Mesenchymal stem cell (in vitro differentiated cells and primary cell): Measurements from ENCODE around the gene FNDC8.
"Not testable (repeated sequence)": the region's sequence is repeated elsewhere in the genome, so short reads cannot be mapped to it uniquely, and the experiment has no call there.

Experiments
- DNase-seq: peaks from one replicate; pipeline ENCODE4 v3.0.0-alpha.2; 2013
- H2AFZ ChIP-seq: one replicate; pipeline ENCODE4 v1.6.1; 2013; ENCODE audit warnings: low read depth, mild to moderate bottlenecking, control low read depth, inconsistent platforms, low read length, moderate library complexity
- H2AK5ac ChIP-seq: 2 replicates; pipeline ENCODE4 v1.6.1; 2013; ENCODE audit warnings: low read length, moderate library complexity, mild to moderate bottlenecking, inconsistent platforms; ENCODE audit not compliant: severe bottlenecking
- H2BK120ac ChIP-seq: one replicate; pipeline ENCODE4 v1.6.1; 2013; ENCODE audit warnings: low read depth, mild to moderate bottlenecking, inconsistent platforms, low read length, moderate library complexity
- H2BK12ac ChIP-seq, 2 experiments: one replicate each; pipeline ENCODE4 v1.6.1; 2013; ENCODE audit warnings: inconsistent platforms in 2 of 2, low read length in 2 of 2, mild to moderate bottlenecking in 2 of 2, moderate library complexity in 2 of 2, control low read depth in 1 of 2
- H2BK15ac ChIP-seq: one replicate; pipeline ENCODE4 v1.6.1; 2013; ENCODE audit warnings: mild to moderate bottlenecking, low read depth, inconsistent platforms; ENCODE audit not compliant: poor library complexity, severe bottlenecking
- H2BK5ac ChIP-seq: 2 replicates; pipeline ENCODE4 v1.6.1; 2013; ENCODE audit warnings: low read depth, mild to moderate bottlenecking, low read length, control low read depth, inconsistent platforms; ENCODE audit not compliant: poor library complexity, severe bottlenecking
- H3K14ac ChIP-seq, 2 experiments: one replicate each; pipeline ENCODE4 v1.6.1; 2013; ENCODE audit warnings: inconsistent platforms in 2 of 2, low read length in 2 of 2, control low read depth in 1 of 2, mild to moderate bottlenecking in 1 of 2, moderate library complexity in 1 of 2
- H3K18ac ChIP-seq, 2 experiments: one replicate each; pipeline ENCODE4 v1.6.1; 2013; ENCODE audit warnings: inconsistent platforms in 2 of 2, low read length in 2 of 2, control low read depth in 1 of 2, low read depth in 1 of 2, mild to moderate bottlenecking in 1 of 2
- H3K23ac ChIP-seq, 2 experiments: one replicate each; pipeline ENCODE4 v1.6.1; 2013; ENCODE audit warnings: inconsistent platforms in 2 of 2, low read length in 2 of 2, mild to moderate bottlenecking in 2 of 2, moderate library complexity in 2 of 2, control low read depth in 1 of 2
- H3K27ac ChIP-seq: 2 replicates; pipeline ENCODE4 v1.5.1; 2013; ENCODE audit warnings: mild to moderate bottlenecking, moderate library complexity, low read length, control low read depth, inconsistent platforms; ENCODE audit not compliant: poor library complexity, severe bottlenecking
- H3K27me3 ChIP-seq, 2 experiments: 2 replicates each; pipeline versions ENCODE4 v1.6.1 to v1.7.0; 2013; ENCODE audit warnings: low read length in 2 of 2, mild to moderate bottlenecking in 2 of 2, moderate library complexity in 2 of 2, control low read depth in 1 of 2, inconsistent platforms in 1 of 2; ENCODE audit not compliant: control insufficient read depth in 1 of 2, insufficient read depth in 1 of 2
- H3K36me3 ChIP-seq, 2 experiments: 2 replicates each; pipeline versions ENCODE4 v1.6.1 to v1.7.0; 2013; ENCODE audit warnings: low read length in 2 of 2, control low read depth in 1 of 2, inconsistent platforms in 1 of 2, low read depth in 1 of 2, mild to moderate bottlenecking in 1 of 2; ENCODE audit not compliant: insufficient read depth in 2 of 2, control insufficient read depth in 1 of 2
- H3K4ac ChIP-seq, 2 experiments: one replicate each; pipeline ENCODE4 v1.6.1; 2013; ENCODE audit warnings: inconsistent platforms in 2 of 2, low read length in 2 of 2, mild to moderate bottlenecking in 2 of 2, moderate library complexity in 2 of 2, control low read depth in 1 of 2, low read depth in 1 of 2
- H3K4me1 ChIP-seq: 2 replicates; pipeline ENCODE4 v1.6.1; 2013; ENCODE audit warnings: low read depth, low read length, control low read depth; ENCODE audit not compliant: control insufficient read depth, insufficient read depth
- H3K4me2 ChIP-seq: 2 replicates; pipeline ENCODE4 v1.6.1; 2013; ENCODE audit warnings: low read length, mild to moderate bottlenecking, inconsistent platforms; ENCODE audit not compliant: poor library complexity, severe bottlenecking
- H3K4me3 ChIP-seq, 2 experiments: 2 replicates each; pipeline versions ENCODE4 v1.5.1 to v1.7.0; 2013; ENCODE audit warnings: low read length in 2 of 2, mild to moderate bottlenecking in 2 of 2, control low read depth in 1 of 2, low read depth in 1 of 2; ENCODE audit not compliant: insufficient read depth in 1 of 2
- H3K79me1 ChIP-seq: replicated peaks from 2 replicates; pipeline ENCODE4 v1.6.1; 2013; ENCODE audit warnings: mild to moderate bottlenecking, control low read depth, low read length, inconsistent platforms; ENCODE audit not compliant: poor library complexity, severe bottlenecking
- H3K9ac ChIP-seq: 2 replicates; pipeline ENCODE4 v1.7.0; 2013; ENCODE audit warnings: mild to moderate bottlenecking, low read length, moderate library complexity
- H3K9me3 ChIP-seq: 2 replicates; pipeline ENCODE4 v1.7.0; 2013; ENCODE audit warnings: mild to moderate bottlenecking, low read length; ENCODE audit not compliant: control insufficient read depth
- H4K8ac ChIP-seq: one replicate; pipeline ENCODE4 v1.6.1; 2013; ENCODE audit warnings: inconsistent platforms, mild to moderate bottlenecking, low read length, moderate library complexity
- H4K91ac ChIP-seq: one replicate; pipeline ENCODE4 v1.6.1; 2013; ENCODE audit warnings: mild to moderate bottlenecking, low read length, inconsistent platforms
- WGBS: methylation state at CpG from one replicate; pipeline ENCODE4 v1.1.7; 2013; ENCODE audit warnings: mixed read lengths; 5-methylcytosine and 5-hydroxymethylcytosine counted together

FNDC8 gene

GRCh38 chr17:35148144-35148543 is 26.7 kb downstream of the FNDC8 start:
- Histone ChIP-seq H2AK5ac (no peak overlapping the region), H2BK12ac (no peak overlapping the region), H2BK5ac (no peak overlapping the region), H3K79me1 (no peaks in the 10 kb centered on the region), H3K4ac (no peak overlapping the region), H2BK120ac (no peak overlapping the region), H2AFZ (no peak overlapping the region), H3K27ac (no peak overlapping the region), H3K4me3 (no peak overlapping the region), H3K4me2 (no peak overlapping the region), H3K14ac (no peak overlapping the region), H3K27me3 (peaks cover 28 to 44% of the 10 kb centered on the region in 2 experiments), H3K9me3 (no peaks in the 10 kb centered on the region), H3K18ac (no peak overlapping the region), H3K9ac (no peak overlapping the region), H4K8ac (no peak overlapping the region), H4K91ac (no peak overlapping the region), H3K36me3 (no peaks in the 10 kb centered on the region), H3K4me1 (no peaks in the 10 kb centered on the region), H3K23ac (no peak overlapping the region), H2BK15ac (no peak overlapping the region)
- DNase-seq, result no peak
- WGBS, result 90% methylated on average over 9 of the region's 9 CpGs

GRCh38 chr17:35149941-35150340 is 28.5 kb downstream of the FNDC8 start:
- Histone ChIP-seq H4K8ac (no peak overlapping the region), H2AFZ (no peak overlapping the region), H3K14ac (no peak overlapping the region), H3K4me1 (no peaks in the 10 kb centered on the region), H2BK5ac (no peak overlapping the region), H3K4ac (no peak overlapping the region), H2BK12ac (no peak overlapping the region), H3K9ac (no peak overlapping the region), H2AK5ac (no peak overlapping the region), H4K91ac (no peak overlapping the region), H3K36me3 (no peaks in the 10 kb centered on the region), H3K18ac (no peak overlapping the region), H2BK15ac (no peak overlapping the region), H3K23ac (no peak overlapping the region), H3K9me3 (no peaks in the 10 kb centered on the region), H3K4me3 (no peak overlapping the region), H2BK120ac (no peak overlapping the region), H3K27ac (no peak overlapping the region), H3K79me1 (no peaks in the 10 kb centered on the region), H3K27me3 (peaks cover 34 to 44% of the 10 kb centered on the region in 2 experiments), H3K4me2 (no peak overlapping the region)
- DNase-seq, result no peak
- 85% methylated on average over 11 of the region's 11 CpGs for WGBS

DNA sequence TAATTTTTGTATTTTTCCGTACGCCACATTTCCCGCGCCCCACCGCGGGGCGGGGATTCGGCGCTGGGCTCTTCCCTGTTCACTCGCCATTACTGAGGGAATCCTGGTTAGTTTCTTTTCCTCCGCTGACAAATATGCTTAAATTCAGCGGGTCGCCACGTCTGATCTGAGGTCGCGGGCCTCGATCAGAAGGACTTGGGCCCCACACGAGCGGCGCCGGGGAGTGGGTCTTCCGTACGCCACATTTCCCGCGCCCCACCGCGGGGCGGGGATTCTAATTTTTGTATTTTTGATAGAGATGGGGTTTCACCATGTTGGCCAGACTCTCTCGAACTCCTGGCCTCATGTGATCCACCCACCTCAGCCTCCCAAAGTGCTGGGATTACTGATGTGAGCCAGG is 29.7 kb downstream of the FNDC8 start:
- not testable (repeated sequence) for H3K4me3 ChIP-seq, H2BK15ac ChIP-seq, H3K9ac ChIP-seq, H4K91ac ChIP-seq, H2AK5ac ChIP-seq, H2BK5ac ChIP-seq, H3K36me3 ChIP-seq, H3K23ac ChIP-seq, H3K27ac ChIP-seq, H3K14ac ChIP-seq, H3K4ac ChIP-seq, H3K9me3 ChIP-seq, H2AFZ ChIP-seq, H3K4me1 ChIP-seq, H3K18ac ChIP-seq, H3K4me2 ChIP-seq, H2BK120ac ChIP-seq, H2BK12ac ChIP-seq, H3K79me1 ChIP-seq, H4K8ac ChIP-seq, DNase-seq
- H3K27me3 ChIP-seq, result peaks cover 34 to 44% of the 10 kb centered on the region in 2 experiments
- WGBS, result 98% methylated on average over 28 of the region's 29 CpGs

DNA sequence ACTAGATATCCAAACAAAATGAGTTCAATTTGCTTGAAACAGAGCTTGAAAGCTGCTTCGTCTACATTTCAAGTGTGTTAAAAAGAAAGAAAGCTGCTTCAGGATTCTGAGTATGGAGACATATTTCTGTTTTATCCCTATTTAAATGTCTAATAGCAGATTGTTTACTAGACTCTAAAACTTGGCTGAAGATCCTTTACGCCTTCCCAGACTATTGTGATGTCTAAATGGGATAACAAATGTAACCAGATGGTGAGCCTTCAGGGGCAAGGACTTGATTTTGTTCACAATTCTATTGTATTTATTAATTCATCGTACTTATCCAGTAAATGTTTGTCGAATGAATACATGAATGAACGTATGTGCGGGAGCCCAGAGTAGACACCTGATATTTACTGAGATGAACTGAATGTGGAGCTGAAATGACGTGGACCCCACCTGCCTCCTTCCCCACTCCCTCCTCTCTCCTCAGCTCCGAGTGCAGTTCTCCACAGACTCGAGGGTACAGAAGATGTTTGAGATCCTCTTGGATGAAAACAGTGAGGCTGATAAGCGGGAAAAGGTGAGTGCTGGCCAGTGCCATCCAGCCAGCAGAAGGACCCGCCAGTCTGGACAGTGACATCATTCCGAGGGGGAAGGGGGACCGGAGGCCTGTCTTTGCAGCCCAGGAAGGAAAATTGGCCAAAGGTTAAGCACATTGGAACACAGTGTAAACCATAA is 31.2 kb downstream of the FNDC8 start:
- 81% methylated on average over 7 of the region's 13 CpGs for WGBS

More for the DNA sequence above, 31.2 kb downstream of the FNDC8 start:
- H3K4me3 ChIP-seq, result no peak overlapping the region
- no peak overlapping the region for H3K9ac ChIP-seq
- H2BK12ac ChIP-seq, result no peak overlapping the region
- no peak overlapping the region for H2AK5ac ChIP-seq
- no peak overlapping the region for H3K4me2 ChIP-seq
- no peak overlapping the region for H4K8ac ChIP-seq
- H3K79me1 ChIP-seq, result no peaks in the 10 kb centered on the region
- no peaks in the 10 kb centered on the region for H3K9me3 ChIP-seq
- H3K36me3 ChIP-seq, result no peaks in the 10 kb centered on the region
- no peaks in the 10 kb centered on the region for H3K4me1 ChIP-seq
- H3K4ac ChIP-seq, result no peak overlapping the region
- no peak overlapping the region for H2BK15ac ChIP-seq
- no peak overlapping the region for H2BK5ac ChIP-seq
- no peak overlapping the region for H3K23ac ChIP-seq
- no peak overlapping the region for H3K14ac ChIP-seq
- H4K91ac ChIP-seq, result no peak overlapping the region
- H3K27ac ChIP-seq, result no peak overlapping the region
- H2AFZ ChIP-seq, result no peak overlapping the region
- H2BK120ac ChIP-seq, result no peak overlapping the region
- no peak for DNase-seq
- H3K18ac ChIP-seq, result no peak overlapping the region
- peaks cover 19 to 30% of the 10 kb centered on the region in 2 experiments for H3K27me3 ChIP-seq
